HG02885 (cell line): Measurements from ENCODE around the gene ATF5.
A peak's percentile ranks its signal among the peaks of the same experiment; 100 is the strongest.

Source experiments
- ATAC-seq: cut with Tn5 transposase; IDR thresholded peaks from one replicate; pipeline ENCODE4 v1.9.1; 2021; ENCODE audit warnings: mild to moderate bottlenecking; ENCODE audit not compliant: unreplicated experiment, poor library complexity

ATF5 gene, protein sequence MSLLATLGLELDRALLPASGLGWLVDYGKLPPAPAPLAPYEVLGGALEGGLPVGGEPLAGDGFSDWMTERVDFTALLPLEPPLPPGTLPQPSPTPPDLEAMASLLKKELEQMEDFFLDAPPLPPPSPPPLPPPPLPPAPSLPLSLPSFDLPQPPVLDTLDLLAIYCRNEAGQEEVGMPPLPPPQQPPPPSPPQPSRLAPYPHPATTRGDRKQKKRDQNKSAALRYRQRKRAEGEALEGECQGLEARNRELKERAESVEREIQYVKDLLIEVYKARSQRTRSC

DNA sequence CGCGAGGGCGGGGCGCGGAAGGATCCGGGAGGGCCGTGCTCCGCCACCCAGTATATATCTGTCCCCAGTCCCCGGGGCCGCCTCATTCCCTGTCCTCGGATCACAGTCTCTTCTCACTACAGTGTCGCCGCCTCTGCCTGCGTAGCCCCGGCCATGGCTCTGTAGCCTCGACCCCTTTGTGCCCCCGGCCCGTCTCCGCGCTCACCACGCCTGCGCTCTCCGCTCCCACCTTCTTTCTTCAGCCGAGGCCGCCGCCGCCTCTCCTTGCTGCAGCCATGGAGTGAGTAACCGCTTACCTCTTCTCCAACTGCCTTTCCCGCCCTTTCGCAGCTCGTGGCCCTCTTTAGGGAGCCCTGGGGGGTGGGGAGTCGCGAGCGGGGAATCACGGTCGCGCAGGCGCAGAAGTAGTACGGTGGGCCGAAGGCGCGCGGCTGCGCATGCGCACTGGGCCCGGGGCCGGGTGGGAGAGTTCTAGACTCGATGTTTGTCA lies at the start of gene ATF5, which contains the start of gene NUP62:
Gene ATF5, plus strand, starts transcription at position 85 of the 490 bp plus-strand sequence. CDS start 1,646 bp downstream, outside the sequence.
Gene NUP62, minus strand, starts transcription at position 384 of the 490 bp plus-strand sequence. CDS start 19,697 bp downstream, outside the sequence.
- ATAC-seq = peak; percentile 46

DNA sequence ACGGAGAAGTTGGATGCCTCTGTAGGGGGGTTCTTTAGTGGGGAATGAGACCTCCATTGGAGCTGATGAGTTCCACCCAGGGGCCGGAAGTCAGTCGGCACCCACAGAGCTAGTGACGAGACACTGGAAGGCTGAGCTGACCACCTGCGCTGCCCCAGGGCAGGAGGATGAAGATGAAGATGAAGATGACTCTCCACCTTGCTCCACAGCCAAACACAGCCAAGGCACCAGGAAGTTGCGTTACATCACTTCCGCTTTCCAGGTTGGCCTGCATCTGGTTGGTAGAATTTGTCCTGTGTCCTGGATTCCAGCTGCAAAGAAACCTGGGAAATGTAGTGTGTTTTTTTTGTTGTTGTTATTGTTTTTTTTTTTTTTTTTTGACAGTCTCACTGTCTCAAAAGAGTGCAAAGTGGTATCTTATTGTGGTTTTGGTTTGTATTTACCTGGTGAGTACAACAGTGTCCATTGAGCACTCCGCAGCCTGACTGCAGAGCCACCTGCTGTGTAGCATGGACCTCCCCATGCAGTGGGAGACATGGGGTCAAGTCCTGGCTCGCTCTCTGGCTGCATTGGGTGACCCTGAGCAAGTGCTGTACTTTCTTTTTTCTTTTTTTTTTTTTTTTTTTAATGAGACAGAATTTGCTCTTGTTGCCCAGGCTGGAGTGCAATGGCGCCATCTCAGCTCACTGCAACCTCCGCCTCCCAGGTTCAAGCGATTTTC lies 49.6 kb upstream of the ATF5 start:
- ATAC-seq = no peak

DNA sequence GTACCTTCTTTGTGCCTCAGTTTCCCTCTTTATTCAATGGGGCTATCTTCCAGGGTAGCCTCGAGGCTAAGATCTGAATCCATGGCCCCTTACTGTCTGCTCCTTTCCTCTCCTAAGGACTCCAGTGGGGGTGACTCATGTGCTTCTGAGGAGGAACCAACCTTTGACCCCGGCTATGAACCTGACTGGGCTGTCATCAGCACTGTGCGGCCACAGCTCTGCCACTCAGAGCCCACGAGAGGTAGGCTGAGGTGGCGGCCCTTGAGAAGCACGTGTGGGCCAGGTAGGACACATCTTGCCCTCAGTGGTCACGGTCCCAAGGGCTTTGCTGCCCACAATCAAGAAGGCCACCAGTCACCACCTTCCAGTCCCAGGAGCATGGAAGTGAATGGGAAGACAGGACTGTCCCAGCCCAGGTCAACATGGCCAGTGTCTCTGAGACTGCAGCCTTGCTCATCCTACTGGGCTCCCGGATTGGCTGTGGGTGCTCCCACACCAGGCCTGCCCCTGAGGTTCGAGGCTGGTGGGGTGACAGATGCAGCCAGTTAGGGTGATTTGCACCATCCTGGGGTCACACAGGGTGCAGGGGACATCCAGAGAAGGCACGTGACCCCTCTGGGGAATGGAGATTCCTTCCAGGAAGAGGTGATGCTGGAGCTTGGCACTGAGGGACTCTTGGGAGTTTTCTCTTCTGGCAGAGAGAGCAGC lies 48.7 kb upstream of the ATF5 start:
- ATAC-seq = no peak

DNA sequence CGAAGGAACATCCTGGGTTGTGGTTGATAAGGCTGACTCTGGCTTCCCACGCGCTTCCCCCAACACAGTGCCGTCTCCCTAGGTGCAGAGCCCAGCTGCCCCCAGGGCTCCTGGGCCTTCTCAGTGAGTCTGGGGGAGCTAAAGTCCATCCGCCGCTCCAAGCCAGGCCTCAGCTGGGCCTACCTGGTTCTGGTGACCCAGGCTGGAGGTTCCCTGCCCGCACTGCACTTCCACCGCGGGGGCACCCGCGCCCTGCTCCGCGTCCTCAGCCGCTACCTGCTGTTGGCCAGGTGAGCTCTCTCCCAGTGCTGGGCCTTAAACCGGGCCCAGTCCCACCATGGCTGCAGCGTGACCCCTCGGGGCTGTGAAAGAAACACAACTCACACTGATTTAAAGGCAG lies 47.8 kb upstream of the ATF5 start:
- ATAC-seq = no peak

DNA sequence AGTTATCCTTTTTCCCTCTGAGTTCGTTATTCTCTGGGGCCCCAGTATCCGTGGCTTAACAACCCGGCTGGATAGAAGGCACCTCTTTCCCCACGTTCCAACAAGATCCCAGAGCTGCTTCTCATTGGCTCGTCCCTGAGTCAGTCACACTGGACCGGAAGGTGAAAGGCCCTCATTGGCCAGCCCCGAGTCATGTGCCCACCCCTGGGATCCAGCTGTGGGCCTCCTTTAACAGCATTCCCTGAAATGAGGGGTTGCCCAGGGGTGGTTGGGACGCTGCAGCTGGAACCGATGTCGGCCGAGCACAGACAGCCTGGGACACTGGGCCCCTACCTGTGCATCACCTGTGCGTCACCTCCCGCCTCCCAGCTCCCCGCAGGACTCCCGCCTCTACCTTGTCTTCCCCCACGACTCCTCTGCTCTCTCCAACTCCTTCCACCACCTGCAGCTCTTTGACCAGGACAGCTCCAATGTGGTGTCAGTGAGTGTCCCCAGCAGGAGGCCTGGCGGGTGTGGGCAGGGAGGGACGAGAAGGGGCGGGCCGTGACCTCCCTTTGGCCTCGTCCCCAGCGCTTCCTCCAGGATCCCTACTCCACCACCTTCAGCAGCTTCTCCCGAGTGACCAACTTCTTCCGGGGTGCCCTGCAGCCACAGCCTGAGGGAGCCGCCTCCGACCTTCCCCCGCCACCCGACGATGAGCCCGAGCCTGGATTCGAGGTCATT lies 47.2 kb upstream of the ATF5 start:
- ATAC-seq = no peak

DNA sequence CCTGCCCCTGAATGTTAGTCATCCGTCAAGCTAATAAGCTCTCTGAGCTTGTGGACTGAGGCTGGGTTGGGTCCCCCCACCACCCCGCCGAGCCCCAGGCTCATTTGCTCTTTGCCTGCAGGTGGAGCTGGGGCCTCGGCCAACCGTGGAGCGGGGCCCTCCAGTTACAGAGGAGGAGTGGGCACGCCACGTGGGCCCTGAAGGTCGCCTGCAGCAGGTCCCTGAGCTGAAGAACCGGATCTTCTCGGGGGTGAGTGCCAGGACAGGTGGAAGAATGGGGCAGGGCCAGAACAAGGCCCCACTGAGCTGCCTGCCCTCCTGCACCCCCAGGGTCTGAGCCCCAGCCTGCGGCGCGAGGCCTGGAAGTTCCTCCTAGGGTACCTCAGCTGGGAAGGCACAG lies 46.4 kb upstream of the ATF5 start:
- ATAC-seq = no peak

DNA sequence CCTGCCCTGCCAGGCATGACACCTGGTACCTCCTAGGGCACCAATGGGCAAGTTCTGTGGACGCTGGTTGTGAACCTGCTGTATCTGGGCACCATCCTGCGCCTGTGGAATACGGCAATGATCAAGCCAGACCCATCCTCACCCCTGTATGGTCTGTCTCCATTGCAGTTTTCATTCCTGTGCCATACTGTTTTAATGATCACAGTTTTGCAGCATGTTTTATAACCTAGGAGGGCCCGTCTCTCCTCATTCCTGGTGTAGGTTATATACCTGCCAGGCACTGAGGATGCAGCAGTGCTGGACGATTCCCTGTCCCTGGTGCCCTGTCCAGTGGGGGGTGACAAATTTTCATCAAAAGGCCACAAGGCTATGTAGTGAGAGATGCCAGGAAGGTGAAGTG lies 45.9 kb upstream of the ATF5 start:
- ATAC-seq = no peak

DNA sequence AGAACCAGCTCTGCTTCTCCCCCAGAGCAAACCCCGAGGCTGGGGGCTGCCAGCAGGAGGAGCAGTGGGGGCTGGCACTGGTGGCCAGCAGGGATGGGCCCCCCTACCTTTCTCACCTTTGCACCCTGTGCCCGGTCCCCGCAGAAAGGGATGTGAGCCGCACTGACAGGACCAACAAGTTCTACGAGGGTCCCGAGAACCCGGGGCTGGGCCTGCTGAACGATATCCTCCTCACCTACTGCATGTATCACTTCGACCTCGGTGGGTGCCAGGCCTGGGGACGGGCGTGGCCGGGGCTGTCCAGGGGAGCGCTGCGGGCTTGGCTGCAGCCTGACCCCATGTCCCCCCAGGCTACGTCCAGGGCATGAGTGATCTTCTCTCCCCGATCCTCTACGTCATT lies 44.9 kb upstream of the ATF5 start:
- no peak for ATAC-seq

DNA sequence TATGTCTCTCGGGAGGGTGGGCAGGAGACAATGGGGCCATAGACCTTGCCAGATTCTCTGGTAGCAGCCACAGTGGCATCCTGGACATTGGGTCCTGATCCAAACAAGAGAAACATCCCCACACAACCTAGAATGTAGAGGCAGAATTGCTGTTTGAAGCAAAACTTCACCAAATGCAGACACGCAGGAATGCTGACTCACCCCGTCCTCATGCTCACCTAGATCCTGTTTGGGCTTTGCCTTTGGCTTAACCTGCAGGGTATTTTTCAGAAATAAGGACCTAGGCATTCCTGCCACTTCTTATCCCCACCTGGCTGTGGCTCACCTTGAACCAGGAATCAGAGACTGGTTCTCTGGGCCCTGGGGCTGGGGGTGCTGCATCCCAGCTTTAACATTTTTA lies 44.2 kb upstream of the ATF5 start:
- no peak for ATAC-seq

DNA sequence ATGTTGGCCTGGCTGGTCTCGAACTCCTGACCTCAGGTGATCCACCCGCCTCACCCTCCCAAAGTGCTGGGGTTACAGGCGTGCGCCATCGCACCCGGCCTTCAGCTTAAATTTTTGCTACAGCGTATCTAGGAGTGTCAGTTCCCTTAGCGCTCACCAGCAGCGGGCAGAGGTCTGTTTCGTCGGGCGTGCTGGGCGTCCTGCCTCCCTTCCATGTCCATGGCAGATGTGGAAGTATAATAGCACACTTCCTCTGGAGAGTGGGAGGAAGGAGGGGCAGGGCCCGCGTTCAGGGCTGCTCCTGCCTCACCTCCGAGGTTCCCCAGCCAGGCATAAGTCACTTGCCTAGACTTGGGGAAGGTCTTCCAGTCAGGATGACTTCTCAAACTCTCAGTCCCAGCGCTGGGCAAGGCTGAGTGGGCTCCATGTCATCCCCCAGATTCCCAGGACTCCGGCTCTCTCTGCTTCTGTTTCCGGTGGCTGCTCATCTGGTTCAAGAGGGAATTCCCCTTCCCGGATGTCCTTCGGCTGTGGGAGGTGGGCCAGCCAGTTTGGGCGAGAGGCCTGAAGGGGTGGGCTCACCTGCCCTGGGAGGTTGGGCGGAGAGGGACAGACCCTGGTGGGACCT lies 41.9 kb upstream of the ATF5 start:
- no peak for ATAC-seq

DNA sequence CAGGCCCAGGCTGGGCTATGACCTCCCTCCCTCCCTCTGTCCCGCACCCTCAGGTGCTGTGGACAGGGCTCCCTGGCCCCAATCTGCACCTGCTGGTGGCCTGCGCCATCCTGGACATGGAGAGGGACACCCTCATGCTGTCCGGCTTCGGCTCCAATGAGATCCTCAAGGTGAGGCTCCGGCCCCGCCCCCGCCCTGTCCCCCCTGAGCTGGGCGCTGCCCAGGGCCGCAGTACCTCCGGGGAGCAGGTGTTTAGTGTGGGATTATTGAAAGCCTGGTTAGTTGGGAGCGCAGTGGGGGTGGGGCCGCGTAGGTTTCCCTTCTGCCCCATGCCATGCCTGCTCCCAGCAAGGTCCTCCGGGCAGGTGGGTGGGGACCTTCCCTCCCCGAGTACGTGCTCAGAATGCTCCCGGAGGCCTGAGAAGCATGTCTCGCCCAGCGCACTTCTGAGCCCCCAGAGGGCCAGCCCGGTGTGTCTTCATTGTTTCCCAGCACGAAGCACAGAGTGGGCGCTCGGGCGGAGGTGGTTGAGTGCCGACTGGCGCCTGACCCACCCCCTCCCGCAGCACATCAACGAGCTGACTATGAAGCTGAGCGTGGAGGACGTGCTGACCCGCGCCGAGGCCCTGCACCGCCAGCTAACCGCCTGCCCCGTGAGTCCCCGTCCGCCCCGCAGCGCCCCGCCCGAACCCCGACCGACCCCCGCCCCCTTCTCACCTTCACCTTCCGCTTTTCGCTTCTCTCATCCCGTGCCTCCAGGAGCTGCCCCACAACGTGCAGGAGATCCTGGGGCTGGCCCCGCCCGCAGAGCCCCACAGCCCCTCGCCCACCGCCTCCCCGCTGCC lies 41.1 kb upstream of the ATF5 start:
- no peak for ATAC-seq

DNA sequence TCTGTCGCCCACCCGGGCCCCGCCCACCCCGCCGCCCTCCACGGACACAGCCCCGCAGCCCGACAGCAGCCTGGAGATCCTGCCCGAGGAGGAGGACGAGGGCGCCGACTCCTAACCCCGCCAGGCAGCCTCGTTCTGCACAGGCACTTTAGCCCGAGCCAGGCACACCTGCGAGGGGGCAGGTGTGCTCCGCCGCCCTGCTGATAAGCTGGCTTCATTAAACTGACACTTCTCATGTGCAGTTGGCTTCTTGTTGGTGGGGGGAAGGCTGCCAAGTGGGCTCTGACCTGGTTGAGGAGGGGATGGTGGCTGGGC lies 40.5 kb upstream of the ATF5 start:
- no peak for ATAC-seq

DNA sequence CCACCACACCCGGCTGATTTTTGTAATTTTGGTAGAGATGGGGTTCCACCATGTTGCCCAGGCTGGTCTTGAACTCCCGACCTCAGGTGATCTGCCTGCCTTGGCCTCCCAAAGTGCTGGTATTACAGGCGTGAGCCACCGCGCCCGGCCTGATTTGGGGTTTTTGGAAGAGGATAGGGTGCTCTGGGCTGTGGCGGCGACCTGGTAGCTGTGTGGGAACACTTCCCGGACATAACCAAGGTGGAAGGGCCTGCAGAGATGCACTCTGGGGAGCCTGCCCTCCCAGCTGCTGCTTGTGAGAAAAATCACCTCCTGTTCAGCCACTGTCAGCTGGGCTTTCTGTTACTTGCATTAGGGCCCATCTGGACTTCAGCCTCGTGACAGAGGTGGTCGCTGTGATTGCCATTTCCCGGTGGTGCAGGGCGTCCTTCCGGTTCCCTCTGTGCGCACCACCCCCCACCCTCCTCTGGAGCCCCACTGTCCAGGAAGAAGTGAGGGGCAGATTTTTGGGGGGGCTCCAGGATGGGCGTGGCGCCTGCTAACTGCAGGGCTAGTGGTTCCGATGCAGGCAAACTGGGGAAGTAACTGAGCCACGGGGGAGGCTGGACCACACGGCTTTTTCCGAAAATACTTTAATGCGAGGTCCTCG lies 39.8 kb upstream of the ATF5 start:
- ATAC-seq = no peak

DNA sequence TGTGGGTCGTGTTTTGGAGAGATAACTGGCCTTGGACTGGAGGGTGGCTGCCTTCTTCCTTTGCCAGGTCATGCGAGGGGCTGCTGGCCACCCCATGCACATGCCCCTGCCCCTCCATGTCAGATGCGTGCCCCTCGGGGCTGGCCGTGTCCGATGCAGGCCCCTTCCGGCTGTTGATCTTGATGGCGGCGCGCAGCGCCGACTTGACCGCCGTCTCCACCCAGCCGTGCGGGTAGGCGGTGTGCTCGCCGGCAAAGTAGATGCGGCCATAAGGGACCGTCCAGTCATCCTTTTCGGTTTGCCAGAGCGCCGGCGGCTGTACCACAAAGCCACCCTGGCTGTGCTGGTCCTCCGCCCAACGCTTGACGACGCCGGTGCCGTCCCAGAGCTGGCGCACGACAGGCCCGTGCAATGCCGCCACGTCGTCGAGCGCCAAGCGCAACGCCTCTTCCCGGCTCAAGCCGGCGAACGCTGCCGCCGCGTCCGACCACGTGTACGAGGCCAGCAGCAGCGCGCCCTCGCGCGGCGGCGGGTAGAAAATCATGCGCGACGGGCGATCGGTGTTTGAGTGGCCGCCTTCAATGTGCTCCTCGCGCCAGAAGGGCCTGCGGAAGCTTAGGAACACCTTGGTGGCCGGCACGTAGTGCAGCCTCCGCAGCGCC lies 39.2 kb upstream of the ATF5 start:
- ATAC-seq = no peak

DNA sequence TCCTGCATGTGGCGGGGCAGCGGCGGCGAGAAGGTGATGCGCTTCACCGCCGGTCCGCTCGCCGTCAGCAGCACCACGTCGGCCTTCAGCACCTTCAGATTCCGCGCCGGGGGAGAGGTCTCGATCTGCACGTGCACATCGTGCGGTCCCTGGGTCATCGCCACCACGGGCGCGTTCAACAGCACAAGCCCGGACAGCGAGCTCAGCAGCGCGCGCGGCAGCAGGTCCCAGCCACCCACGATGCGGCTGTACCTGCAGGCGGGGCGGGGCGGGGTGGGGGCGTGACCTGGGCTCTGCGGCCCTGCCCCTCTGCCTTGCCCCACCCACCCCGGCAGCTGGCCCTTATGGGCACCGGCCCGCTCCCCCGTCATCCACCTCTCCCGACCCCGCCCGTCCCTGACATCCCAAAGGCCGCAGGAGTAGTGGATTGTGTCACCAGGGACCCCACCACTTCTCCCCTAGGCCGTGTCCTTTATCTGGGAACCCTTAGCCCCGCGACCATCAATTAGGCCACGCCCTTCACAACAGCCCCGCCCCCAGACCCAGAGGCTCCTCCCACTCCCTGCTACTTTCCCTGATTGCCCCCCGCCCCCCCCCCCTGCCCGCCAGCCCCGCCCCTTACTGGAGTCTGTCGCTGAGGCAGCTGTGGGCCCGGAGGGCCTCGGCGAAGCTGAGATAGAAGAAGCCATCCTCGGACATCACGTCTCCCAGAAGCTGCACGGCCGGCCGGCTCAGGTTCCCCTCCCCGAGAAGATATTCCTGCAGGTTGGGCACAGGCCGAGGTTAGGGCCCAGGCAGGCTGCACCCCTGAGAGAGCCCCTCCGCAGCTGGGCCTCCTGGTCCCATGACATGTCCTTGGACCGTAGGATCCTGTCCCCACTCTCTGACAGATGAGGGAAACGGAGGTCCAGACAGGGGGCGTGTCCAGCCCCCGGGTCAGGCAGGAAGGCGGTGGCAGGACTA lies 38.4 kb upstream of the ATF5 start:
- ATAC-seq = no peak

DNA sequence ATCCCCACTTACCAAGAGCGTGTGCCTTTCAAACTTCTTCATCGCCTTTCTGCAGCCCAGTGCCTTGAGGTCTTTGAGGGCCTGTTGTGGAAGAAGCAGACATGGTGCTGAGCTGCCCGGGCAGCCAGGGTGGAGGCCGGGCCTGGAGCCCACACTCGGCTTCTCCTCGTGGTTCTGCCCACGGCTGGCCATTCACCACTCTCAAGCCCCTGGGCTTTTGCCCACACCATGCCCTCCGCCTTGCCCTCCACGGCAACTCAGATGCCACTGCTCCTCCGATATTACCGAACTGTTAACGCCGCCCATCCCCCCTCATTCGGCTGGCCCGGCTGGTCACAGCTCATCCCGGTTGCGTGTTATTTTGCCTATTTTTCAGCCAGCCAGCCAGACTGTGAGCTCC lies 37.6 kb upstream of the ATF5 start:
- no peak for ATAC-seq

DNA sequence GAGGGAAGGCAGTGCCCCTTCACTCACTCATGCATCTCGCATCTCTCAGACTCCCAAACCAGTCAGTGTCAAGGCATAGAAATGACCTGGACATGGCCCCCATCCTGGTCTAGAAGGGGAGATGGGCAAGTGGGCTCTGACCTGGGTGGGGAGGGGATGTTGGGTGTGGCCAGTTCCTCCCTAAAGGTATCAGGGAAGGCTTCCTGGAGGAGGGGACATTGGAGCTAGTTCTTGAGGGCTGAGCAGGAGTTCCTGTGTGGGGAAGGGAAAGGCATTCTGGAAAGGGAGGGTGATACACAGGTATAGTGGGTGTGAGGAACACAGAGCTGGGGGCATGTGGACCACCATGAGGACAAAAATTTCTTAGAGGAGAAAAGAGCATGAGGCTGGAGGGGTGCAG lies 36.3 kb upstream of the ATF5 start:
- ATAC-seq = no peak
